B cell (primary cell): Measurements from ENCODE around the gene LCN2.

ENCODE experiments used
- CTCF ChIP-seq: fragments of 200-600 bp; IDR thresholded peaks from one replicate; pipeline ENCODE4 v1.8.0; 2022; ENCODE audit warnings: antibody characterized with exemption, mild to moderate bottlenecking
- EZH2 ChIP-seq: IDR thresholded peaks from 2 replicates; pipeline ENCODE4 v1.6.1; 2012; ENCODE audit warnings: borderline replicate concordance, low read depth, mild to moderate bottlenecking, moderate library complexity, low read length; ENCODE audit not compliant: insufficient read depth, poor library complexity, severe bottlenecking

- TF ChIP-seq CTCF, result no peak
- TF ChIP-seq EZH2, result no peak
Observed at GRCh38 chr9:128153947-128154695, 4.9 kb downstream of the LCN2 start.
